ENCODE data around the gene MUC12.
"Not testable (repeated sequence)": the region's sequence is repeated elsewhere in the genome, so short reads cannot be mapped to it uniquely, and the experiment has no call there.

MUC12 gene

DNA sequence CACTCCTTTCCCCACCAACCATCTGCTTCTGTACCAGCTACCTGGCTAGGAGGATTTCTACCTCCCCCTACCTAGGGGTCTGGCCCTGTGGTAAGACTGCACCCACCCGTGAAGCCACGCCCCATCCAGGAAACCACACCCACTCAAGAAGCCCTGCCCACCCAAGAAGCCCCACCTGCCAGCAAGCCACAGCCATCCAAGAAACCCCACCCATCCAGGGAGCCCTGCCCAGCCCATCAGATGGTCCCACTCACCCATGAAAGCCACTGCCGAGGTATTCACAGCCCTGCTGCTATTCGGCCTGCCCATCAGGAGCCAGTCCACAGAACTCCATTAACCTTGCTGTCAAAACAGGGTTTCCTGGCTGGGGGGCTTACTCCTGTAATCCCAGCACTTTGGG, 35.6 kb upstream of the MUC12 start:
- Histone ChIP-seq H3K4me3 (replicated peaks; ENCODE audit: insufficient read depth, low read length) (no peak overlapping the region), H3K27ac (replicated peaks) (no peak overlapping the region), H3K27me3 (ENCODE audit: insufficient read depth, poor library complexity, severe bottlenecking) (no peaks in the 10 kb centered on the region)
- TF ChIP-seq REST (IDR thresholded peaks at IDR 0.05; ENCODE audit: insufficient replicate concordance, low read depth) (no peak), POLR2AphosphoS5 (IDR thresholded peaks at IDR 0.05; ENCODE audit: low read depth) (no peak), GABPA (IDR thresholded peaks at IDR 0.05; ENCODE audit: low read depth) (no peak), SPI1 (IDR thresholded peaks at IDR 0.05; ENCODE audit: borderline replicate concordance, low read depth) (no peak)
- TF ChIP-seq, protein P1, sequence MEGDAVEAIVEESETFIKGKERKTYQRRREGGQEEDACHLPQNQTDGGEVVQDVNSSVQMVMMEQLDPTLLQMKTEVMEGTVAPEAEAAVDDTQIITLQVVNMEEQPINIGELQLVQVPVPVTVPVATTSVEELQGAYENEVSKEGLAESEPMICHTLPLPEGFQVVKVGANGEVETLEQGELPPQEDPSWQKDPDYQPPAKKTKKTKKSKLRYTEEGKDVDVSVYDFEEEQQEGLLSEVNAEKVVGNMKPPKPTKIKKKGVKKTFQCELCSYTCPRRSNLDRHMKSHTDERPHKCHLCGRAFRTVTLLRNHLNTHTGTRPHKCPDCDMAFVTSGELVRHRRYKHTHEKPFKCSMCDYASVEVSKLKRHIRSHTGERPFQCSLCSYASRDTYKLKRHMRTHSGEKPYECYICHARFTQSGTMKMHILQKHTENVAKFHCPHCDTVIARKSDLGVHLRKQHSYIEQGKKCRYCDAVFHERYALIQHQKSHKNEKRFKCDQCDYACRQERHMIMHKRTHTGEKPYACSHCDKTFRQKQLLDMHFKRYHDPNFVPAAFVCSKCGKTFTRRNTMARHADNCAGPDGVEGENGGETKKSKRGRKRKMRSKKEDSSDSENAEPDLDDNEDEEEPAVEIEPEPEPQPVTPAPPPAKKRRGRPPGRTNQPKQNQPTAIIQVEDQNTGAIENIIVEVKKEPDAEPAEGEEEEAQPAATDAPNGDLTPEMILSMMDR (IDR thresholded peaks at IDR 0.05; ENCODE audit: insufficient read depth, low read length) = no peak
- DNase-seq (ENCODE audit: low read depth in 1 of 2, low spot score in 1 of 2) = no peak

- H3K27me3 ChIP-seq (ENCODE audit: insufficient read depth, poor library complexity, severe bottlenecking); H3K4me3 ChIP-seq (replicated peaks; ENCODE audit: insufficient read depth, low read length); H3K27ac ChIP-seq (replicated peaks); DNase-seq (ENCODE audit: low read depth in 1 of 2, low spot score in 1 of 2): not testable (repeated sequence)
Measured at GRCh38 chr7:100935381-100935780, 34.0 kb upstream of the MUC12 start.

GRCh38 chr7:100936167-100936566, 33.2 kb upstream of the MUC12 start:
- H3K27ac ChIP-seq (replicated peaks); H3K4me3 ChIP-seq (replicated peaks; ENCODE audit: insufficient read depth, low read length); DNase-seq (ENCODE audit: low read depth in 1 of 2, low spot score in 1 of 2); H3K27me3 ChIP-seq (ENCODE audit: insufficient read depth, poor library complexity, severe bottlenecking): not testable (repeated sequence)

GRCh38 chr7:100942045-100942774, 27.2 kb upstream of the MUC12 start:
- H3K4me3 ChIP-seq (replicated peaks; ENCODE audit: insufficient read depth, low read length) = no peak overlapping the region

More at GRCh38 chr7:100942045-100942774, 27.2 kb upstream of the MUC12 start:
- TF ChIP-seq, protein P1 (IDR thresholded peaks at IDR 0.05; ENCODE audit: insufficient read depth, low read length) = no peak
- TF ChIP-seq SPI1 (IDR thresholded peaks at IDR 0.05; ENCODE audit: borderline replicate concordance, low read depth) (no peak), POLR2AphosphoS5 (IDR thresholded peaks at IDR 0.05; ENCODE audit: low read depth) (no peak), GABPA (IDR thresholded peaks at IDR 0.05; ENCODE audit: low read depth) (no peak), REST (IDR thresholded peaks at IDR 0.05; ENCODE audit: insufficient replicate concordance, low read depth) (no peak)
- no peaks in the 10 kb centered on the region for H3K27me3 ChIP-seq (ENCODE audit: insufficient read depth, poor library complexity, severe bottlenecking)
- no peak for DNase-seq (ENCODE audit: low read depth in 1 of 2, low spot score in 1 of 2)
- no peak overlapping the region for H3K27ac ChIP-seq (replicated peaks)

Data from HL-60 (cell line).